ENCODE measurements around the gene CFAP97D2.
"Not testable (repeated sequence)": the region's sequence is repeated elsewhere in the genome, so short reads cannot be mapped to it uniquely, and the experiment has no call there.

Gene CFAP97D2

GRCh38 chr13:114179087-114179658, at the start of gene CFAP97D2:
Gene CFAP97D2, plus strand, starts transcription at chr13:114179257. Its CDS starts 74 bp downstream, at chr13:114179331.
- DNase-seq, result no peak

GRCh38 chr13:114129649-114130062, 49.4 kb upstream of the CFAP97D2 start:
- DNase-seq, result no peak

- no peak for DNase-seq
Observed at GRCh38 chr13:114130131-114130836, 48.8 kb upstream of the CFAP97D2 start.

- peak in 2 of 4 experiments; percentile 50 to 51 for DNase-seq
Observed at GRCh38 chr13:114130837-114131582, 48.0 kb upstream of the CFAP97D2 start.

GRCh38 chr13:114131583-114132418, 47.3 kb upstream of the CFAP97D2 start:
- DNase-seq, result peak in 1 of 4 experiments; percentile 47

- peak in 2 of 4 experiments; percentile 42 to 63 for DNase-seq
Observed at GRCh38 chr13:114132419-114133121, 46.5 kb upstream of the CFAP97D2 start, which contains the start of gene RASA3. Gene RASA3, minus strand, starts transcription at chr13:114132623. Its CDS starts 134 bp downstream, at chr13:114132489.

- DNase-seq, result not testable (repeated sequence)
Observed at GRCh38 chr13:114133126-114133525, 45.9 kb upstream of the CFAP97D2 start.

- not testable (repeated sequence) for DNase-seq
Observed at GRCh38 chr13:114133552-114133951, 45.5 kb upstream of the CFAP97D2 start.

- DNase-seq, result no peak
Observed at GRCh38 chr13:114134111-114134943, 44.7 kb upstream of the CFAP97D2 start.

GRCh38 chr13:114134944-114135610, 44.0 kb upstream of the CFAP97D2 start:
- no peak for DNase-seq

GRCh38 chr13:114135731-114136171, 43.3 kb upstream of the CFAP97D2 start:
- DNase-seq, result no peak

GRCh38 chr13:114136576-114136975, 42.5 kb upstream of the CFAP97D2 start:
- DNase-seq, result no peak

- DNase-seq, result peak in 2 of 4 experiments; percentile 31 to 34
Observed at GRCh38 chr13:114140131-114140905, 38.7 kb upstream of the CFAP97D2 start.

- DNase-seq, result peak in 2 of 4 experiments; percentile 45 to 52
Observed at GRCh38 chr13:114140906-114141250, 38.2 kb upstream of the CFAP97D2 start.

- DNase-seq, result no peak
Observed at GRCh38 chr13:114141261-114141996, 37.6 kb upstream of the CFAP97D2 start.

- DNase-seq, result no peak
Observed at GRCh38 chr13:114142137-114142550, 36.9 kb upstream of the CFAP97D2 start.

GRCh38 chr13:114142640-114143490, 36.2 kb upstream of the CFAP97D2 start:
- DNase-seq, result peak in 2 of 4 experiments; percentile 73 to 74

Data from activated naive CD4-positive, alpha-beta T cell (primary cell).